Measurements from ENCODE around the gene GP2. TPM values are rescaled to one million over a fixed set of nuclear protein-coding genes. Genes with fewer than 3 reads are reported as not detected.

The GP2 gene
- total and polyA plus RNA-seq, 4 donors, result 0.09 to 0.31 (median 0.27) TPM

DNA sequence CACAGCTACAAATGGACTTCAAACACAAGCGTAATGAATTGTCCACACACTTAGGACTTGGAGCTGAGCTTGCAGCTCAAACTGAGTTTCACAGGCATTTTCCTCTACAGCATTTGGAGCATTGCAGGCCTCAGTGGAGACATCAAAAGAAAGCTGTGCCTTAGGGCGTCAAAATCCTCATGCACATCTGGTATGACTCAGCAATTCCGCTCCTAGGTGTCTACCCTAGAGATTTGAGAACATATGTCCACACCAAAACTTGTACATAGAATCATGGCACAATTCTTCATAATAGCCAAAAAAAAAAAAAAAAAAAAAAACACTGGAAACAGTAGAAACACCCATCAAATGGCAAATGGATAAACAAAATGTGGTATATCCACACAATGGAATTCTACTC is 47.1 kb downstream of the GP2 start:
- no peak overlapping the region for H3K4me3 ChIP-seq (ENCODE audit: low read depth in 1 of 3, low read length in 3 of 3)
- H3K9ac ChIP-seq (ENCODE audit: low read depth in 1 of 2, low read length in 2 of 2), result no peak overlapping the region
- H3K27me3 ChIP-seq (ENCODE audit: control insufficient read depth in 4 of 4, insufficient read depth in 4 of 4, low read length in 3 of 4), result peaks cover 0 to 2% (median 0%) of the 10 kb centered on the region in 4 donors
- TF ChIP-seq GABPA (IDR thresholded peaks at IDR 0.05 in 1 of 2, conservative IDR thresholded peaks at IDR 0.05 in 1 of 2) (no peak), HNF4G (IDR thresholded peaks at IDR 0.05) (no peak), FOXA1 (IDR thresholded peaks at IDR 0.05) (no peak), NR2F2 (IDR thresholded peaks at IDR 0.05) (no peak), JUND (IDR thresholded peaks at IDR 0.05) (no peak), RAD21 (IDR thresholded peaks at IDR 0.05) (no peak), EGR1 (IDR thresholded peaks at IDR 0.05; ENCODE audit: low read depth in 2 of 2) (no peak), YY1 (IDR thresholded peaks at IDR 0.05) (no peak), SP1 (IDR thresholded peaks at IDR 0.05) (no peak), RXRA (IDR thresholded peaks at IDR 0.05) (no peak), TAF1 (conservative IDR thresholded peaks at IDR 0.05) (no peak), FOXA2 (IDR thresholded peaks at IDR 0.05) (no peak), HNF4A (conservative IDR thresholded peaks at IDR 0.05) (no peak)
- TF ChIP-seq, protein P1, sequence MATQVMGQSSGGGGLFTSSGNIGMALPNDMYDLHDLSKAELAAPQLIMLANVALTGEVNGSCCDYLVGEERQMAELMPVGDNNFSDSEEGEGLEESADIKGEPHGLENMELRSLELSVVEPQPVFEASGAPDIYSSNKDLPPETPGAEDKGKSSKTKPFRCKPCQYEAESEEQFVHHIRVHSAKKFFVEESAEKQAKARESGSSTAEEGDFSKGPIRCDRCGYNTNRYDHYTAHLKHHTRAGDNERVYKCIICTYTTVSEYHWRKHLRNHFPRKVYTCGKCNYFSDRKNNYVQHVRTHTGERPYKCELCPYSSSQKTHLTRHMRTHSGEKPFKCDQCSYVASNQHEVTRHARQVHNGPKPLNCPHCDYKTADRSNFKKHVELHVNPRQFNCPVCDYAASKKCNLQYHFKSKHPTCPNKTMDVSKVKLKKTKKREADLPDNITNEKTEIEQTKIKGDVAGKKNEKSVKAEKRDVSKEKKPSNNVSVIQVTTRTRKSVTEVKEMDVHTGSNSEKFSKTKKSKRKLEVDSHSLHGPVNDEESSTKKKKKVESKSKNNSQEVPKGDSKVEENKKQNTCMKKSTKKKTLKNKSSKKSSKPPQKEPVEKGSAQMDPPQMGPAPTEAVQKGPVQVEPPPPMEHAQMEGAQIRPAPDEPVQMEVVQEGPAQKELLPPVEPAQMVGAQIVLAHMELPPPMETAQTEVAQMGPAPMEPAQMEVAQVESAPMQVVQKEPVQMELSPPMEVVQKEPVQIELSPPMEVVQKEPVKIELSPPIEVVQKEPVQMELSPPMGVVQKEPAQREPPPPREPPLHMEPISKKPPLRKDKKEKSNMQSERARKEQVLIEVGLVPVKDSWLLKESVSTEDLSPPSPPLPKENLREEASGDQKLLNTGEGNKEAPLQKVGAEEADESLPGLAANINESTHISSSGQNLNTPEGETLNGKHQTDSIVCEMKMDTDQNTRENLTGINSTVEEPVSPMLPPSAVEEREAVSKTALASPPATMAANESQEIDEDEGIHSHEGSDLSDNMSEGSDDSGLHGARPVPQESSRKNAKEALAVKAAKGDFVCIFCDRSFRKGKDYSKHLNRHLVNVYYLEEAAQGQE (IDR thresholded peaks at IDR 0.05), result no peak
- TF ChIP-seq, protein P2, sequence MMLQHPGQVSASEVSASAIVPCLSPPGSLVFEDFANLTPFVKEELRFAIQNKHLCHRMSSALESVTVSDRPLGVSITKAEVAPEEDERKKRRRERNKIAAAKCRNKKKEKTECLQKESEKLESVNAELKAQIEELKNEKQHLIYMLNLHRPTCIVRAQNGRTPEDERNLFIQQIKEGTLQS (IDR thresholded peaks at IDR 0.05), result no peak
- TF ChIP-seq, protein P3, sequence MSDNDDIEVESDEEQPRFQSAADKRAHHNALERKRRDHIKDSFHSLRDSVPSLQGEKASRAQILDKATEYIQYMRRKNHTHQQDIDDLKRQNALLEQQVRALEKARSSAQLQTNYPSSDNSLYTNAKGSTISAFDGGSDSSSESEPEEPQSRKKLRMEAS (IDR thresholded peaks at IDR 0.05), result no peak
- TF ChIP-seq, protein P4, sequence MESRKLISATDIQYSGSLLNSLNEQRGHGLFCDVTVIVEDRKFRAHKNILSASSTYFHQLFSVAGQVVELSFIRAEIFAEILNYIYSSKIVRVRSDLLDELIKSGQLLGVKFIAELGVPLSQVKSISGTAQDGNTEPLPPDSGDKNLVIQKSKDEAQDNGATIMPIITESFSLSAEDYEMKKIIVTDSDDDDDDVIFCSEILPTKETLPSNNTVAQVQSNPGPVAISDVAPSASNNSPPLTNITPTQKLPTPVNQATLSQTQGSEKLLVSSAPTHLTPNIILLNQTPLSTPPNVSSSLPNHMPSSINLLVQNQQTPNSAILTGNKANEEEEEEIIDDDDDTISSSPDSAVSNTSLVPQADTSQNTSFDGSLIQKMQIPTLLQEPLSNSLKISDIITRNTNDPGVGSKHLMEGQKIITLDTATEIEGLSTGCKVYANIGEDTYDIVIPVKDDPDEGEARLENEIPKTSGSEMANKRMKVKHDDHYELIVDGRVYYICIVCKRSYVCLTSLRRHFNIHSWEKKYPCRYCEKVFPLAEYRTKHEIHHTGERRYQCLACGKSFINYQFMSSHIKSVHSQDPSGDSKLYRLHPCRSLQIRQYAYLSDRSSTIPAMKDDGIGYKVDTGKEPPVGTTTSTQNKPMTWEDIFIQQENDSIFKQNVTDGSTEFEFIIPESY (IDR thresholded peaks at IDR 0.05), result no peak
- TF ChIP-seq, protein P5, sequence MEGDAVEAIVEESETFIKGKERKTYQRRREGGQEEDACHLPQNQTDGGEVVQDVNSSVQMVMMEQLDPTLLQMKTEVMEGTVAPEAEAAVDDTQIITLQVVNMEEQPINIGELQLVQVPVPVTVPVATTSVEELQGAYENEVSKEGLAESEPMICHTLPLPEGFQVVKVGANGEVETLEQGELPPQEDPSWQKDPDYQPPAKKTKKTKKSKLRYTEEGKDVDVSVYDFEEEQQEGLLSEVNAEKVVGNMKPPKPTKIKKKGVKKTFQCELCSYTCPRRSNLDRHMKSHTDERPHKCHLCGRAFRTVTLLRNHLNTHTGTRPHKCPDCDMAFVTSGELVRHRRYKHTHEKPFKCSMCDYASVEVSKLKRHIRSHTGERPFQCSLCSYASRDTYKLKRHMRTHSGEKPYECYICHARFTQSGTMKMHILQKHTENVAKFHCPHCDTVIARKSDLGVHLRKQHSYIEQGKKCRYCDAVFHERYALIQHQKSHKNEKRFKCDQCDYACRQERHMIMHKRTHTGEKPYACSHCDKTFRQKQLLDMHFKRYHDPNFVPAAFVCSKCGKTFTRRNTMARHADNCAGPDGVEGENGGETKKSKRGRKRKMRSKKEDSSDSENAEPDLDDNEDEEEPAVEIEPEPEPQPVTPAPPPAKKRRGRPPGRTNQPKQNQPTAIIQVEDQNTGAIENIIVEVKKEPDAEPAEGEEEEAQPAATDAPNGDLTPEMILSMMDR (IDR thresholded peaks at IDR 0.05; ENCODE audit: low read depth, low read length, missing input control), result no peak
- no peaks in the 10 kb centered on the region for H3K4me1 ChIP-seq (ENCODE audit: control insufficient read depth in 4 of 4, insufficient read depth in 4 of 4, low read length in 3 of 4)
- WGBS, result 84% methylated on average over 3 of the region's 3 CpGs
- no peak overlapping the region for H3K27ac ChIP-seq (ENCODE audit: low read depth in 1 of 2, low read length in 2 of 2)
- no peak for DNase-seq (ENCODE audit: low spot score)
- no peaks in the 10 kb centered on the region for H3K36me3 ChIP-seq (ENCODE audit: control insufficient read depth in 4 of 4, insufficient read depth in 3 of 4, low read depth in 1 of 4, low read length in 3 of 4)
- peaks cover 0 to 4% (median 1%) of the 10 kb centered on the region in 4 donors for H3K9me3 ChIP-seq (ENCODE audit: control insufficient read depth in 4 of 4, low read length in 3 of 4)

Measured in liver (tissue), 9 donors.